GM21717 (cell line): ENCODE measurements around the gene NRF1.

Experiments
- ATAC-seq: cut with Tn5 transposase; IDR thresholded peaks from one replicate; pipeline ENCODE4 v1.9.1; 2021; ENCODE audit warnings: mild to moderate bottlenecking, moderate library complexity; ENCODE audit not compliant: unreplicated experiment

NRF1 gene

DNA sequence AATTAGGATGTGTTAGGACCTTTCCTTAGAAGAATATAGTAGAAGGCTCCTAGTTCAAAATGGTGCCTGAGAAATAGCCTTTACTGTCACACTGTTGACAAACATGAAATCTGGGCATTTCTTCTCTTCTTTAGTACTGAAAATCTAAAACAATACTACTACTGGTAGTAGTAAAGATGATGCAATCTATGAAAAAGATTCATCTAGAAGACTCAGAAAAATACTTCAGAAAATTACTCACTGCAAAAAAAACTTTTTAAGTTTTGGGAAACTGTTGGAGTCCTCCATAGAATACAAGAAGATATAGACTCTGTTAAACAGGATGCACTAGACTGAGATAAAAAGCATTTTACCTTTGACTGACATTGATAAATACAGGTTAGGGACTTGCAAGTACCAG lies 67.1 kb downstream of the NRF1 start:
- ATAC-seq: no peak

DNA sequence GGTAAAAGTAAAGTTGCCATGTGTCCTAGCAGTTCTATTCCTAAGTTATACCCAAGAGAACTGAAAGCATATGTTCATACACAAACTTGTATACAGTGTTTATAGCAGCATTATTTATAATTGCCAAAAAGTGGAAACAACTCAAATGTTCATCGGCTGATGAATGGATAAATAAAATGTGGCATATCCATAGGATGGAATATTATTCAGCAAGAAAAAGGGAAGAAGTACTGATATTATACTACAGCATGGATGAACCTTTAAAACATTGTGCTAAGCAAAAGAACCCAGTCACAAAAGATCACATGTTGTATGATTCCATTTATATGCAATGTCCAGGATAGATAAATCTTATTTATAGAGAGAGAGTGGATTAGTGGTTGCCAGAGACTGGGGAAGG lies 68.9 kb downstream of the NRF1 start:
- ATAC-seq: no peak

DNA sequence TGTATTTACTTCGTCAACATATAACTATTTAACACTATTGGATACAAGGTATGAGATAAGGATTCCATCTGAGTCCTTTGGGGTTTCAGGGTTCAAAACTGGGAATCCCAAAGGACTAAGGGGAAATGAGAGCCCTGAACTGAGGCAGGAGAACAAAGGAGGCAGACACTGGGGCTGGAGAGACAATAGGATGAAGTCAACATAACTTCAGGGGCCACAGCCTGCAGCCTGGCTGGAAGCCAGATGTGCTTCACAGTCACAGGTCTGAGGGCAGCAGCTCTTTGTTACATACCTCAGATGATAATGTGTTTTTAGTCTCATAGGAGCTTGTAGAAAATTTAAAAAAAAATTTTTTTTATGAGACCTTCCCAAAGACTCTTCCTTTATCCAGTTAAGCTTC lies 73.3 kb downstream of the NRF1 start:
- no peak for ATAC-seq

DNA sequence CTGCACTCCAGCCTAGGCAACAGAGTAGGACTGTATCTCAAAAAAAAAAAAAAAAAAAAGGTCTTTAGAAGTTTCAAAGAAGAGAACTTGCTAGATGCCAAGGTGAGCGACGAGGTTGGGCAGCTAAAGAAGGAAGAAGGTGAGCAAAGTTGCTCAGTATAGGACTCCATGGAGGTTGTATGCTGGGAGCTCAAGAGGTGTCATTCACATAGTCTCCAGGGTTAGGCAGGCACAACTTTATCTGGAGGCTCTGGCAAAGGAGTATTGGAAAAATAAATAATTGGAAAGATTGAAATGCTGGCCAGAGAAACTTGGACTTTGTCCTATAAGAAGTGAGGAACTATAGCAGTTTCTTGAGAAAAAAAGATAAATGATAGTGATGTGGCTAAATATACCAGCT lies 74.5 kb downstream of the NRF1 start:
- ATAC-seq: no peak

DNA sequence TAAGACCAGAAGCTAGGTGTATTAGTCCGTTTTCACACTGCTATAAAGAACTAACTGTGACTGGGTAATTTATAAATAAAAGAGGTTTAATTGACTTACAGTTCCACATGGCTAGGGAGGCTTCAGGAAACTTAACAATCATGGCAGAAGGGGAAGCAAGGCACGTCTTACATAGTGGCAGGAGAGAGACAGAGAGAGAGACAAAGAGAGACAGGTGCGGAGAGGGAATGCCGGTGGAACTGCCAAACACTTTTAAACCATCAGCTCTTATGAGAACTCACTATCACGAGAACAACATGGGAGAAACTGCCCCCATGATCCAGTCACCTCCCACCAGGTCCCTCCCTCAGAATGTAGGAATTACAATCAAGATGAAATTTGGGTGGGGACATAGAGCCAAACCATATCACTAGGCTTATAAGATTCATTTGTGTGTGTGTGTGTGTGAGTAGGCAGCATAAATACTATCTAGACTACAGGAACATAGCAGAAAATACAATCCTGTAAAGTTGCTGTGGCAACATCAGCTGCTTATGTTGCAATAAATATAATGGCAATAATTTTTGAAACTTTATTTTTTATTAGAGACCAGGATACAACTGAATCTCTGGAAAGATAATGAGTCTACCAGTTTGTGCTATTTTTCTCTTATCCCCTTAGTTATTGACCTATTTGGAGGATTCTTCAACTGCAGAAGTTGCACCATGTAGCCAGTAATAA lies 77.1 kb downstream of the NRF1 start:
- no peak for ATAC-seq

DNA sequence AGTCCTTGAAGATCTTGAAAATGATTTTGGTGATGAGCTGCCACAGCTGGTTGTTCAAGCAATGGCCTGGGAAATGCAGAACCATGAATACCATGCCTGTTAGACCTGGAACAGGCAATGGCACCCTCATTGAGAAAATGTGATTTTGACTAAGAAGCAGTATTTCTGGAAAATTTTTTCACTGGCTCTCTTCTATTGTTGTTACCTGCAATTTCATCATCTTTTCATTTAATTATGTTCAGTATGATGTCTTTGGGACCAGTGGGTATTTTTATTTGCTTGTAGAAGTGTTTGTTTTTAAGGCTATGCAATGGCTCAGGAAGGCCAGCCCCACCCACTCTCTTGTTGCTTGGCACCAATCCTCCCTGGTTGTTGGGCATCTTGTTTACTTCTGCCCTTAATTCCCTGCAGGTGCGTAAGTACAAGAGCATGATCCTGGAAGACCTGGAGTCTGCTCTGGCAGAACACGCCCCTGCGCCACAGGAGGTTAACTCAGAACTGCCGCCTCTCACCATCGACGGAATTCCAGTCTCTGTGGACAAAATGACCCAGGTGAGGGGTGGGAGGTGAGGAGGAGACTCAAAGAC lies 78.6 kb downstream of the NRF1 start:
- ATAC-seq: no peak

DNA sequence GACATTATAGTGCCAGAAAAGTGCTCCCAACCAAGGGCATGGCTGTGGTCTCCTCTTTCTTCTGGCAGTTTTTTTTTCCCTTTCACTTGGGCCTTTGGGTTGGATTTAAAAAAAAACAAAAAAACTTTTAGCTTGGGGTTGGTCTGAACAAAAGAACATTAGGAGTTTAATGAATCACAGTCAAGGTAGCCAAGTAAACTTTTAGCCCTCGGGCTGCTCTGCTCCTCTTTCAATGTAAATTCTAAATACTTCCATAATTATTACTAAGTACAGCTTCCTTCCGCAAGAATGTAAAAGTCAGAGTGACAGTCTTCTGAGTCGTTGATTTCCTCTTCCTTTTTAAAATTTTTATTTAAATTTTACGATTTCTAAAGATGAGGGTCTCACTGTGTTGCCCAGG lies 79.2 kb downstream of the NRF1 start:
- ATAC-seq: no peak

DNA sequence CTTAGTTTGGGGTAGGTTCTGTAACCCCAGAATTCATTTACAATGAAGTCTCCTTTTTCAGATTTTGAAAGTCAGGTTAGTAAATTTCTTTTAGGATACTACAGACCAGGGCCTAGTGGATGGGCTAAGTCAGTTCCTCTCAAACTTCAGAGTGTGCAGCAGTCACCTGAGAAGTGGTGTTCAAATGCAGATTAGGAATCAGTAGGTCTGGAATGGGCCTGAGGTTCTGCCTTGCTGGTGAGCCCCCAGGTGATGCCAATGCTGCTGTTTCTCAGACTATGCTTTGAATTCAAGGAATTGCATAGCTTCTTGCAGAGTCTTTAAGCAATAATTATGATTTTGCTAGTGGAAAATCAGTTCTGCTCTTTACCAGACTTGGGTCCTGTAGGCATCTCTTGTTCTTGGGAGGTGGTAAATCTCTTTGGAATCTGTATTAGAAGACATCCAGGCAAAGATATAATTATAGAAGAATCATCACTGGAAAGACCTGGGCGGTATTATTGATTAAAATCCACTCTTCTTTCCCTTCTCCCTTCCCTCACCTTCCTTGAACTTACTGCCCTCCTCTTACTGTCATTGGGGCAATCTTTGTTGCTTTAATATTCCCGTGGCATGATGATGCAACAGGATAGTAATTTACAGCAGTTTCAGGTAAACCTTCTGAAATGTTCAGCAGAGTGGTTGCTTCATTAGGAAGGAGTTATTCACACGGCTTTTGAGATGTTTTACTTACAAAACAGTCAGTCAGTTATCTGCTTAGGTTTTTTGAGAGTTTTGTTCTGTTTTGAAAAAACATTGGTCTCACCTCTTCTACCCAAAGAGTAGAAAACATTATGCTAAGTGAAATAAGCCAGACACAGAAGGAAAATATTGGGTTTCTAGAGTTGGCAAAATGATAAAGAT lies 87.2 kb downstream of the NRF1 start:
- no peak for ATAC-seq

DNA sequence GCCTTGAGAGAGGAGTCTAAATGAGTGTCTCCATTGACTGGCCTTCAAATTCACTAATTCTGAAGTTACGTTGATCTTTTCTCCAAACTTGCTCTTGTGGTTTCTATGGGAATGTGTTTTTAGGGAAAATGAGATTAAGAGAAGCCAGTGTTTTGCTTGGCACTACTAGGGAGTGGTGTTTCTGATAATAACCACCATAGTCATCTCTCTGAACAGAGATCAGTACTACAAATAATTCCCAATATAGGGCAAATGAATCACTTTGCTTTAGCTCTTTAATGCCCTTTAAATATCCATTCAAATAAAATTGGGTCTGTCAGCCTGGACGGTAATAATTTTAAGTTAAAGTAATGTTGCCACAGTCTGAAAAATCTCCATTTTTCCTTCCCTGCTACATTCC lies 90.8 kb downstream of the NRF1 start:
- no peak for ATAC-seq

DNA sequence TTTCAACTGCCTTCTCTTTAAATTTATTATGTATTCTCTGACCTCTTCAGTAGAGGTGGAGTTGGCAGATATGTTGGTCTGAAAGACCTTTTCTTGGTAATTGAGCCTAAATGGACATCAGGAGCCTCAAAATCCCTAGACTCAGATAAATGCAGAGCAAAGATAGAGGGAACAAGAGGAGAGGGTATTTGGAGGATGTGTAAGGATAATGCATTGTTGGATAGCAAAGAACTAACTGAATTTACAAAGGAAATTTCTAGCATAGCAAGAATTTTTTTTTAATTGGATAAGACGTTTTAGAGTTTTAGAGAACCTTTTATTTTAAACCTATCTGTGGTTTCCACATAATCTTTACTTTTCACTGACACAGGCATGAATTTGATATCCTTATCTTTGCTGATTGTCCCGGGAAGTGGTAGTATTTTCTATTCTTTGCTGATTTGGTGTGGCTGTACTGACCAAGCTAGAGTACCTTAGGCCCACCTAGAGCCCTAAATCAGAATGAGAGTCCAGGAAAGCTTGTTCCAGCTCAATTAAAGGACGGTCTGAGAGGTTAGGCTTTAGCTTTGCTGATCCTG lies 91.3 kb downstream of the NRF1 start:
- ATAC-seq: no peak

DNA sequence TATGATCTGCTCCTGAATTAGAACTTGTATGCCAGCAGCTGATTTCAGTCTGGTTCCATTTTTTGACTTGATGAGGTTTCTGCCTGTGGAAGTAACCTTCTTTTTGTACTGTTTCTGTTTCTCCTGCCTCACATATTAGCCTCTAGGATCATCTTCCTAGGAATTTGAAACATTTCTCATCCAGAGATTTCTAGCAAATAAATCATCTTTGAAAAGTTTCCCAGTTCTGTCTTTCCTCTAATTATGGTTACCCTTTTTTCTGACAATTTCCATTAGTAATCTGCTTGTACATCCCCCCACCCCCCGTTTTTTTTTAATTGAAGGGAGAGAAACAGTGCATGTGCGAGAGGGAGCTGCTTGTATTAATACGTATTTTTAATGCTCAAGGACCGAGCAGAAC lies 92.2 kb downstream of the NRF1 start:
- ATAC-seq: no peak

DNA sequence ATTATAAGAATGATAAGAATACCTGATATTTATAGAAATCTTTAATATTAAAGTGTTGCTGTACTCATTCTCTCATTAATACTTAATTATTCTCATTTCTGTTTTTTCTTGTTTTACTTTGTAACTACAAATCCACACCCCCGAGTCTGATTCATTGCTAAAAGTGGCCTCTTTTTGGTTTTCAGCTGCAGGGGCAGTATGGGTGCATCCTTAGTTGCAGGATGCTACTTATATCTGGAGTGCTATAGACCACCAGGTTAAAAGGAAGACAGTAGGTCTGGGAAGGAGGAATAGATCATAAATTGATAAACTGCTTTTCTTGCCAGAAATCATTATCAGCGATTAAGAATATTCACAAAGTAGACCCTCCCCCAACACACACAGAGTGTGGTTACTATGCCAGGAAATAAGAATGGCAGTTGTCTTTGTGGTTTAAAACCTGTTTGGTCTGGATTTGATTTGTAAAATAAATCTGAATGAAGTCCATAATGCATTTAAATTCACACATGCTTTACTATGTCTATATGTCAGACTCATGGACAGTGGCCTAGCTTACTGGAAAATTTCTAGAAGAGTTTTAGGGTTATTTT lies 96.5 kb downstream of the NRF1 start:
- ATAC-seq: no peak

DNA sequence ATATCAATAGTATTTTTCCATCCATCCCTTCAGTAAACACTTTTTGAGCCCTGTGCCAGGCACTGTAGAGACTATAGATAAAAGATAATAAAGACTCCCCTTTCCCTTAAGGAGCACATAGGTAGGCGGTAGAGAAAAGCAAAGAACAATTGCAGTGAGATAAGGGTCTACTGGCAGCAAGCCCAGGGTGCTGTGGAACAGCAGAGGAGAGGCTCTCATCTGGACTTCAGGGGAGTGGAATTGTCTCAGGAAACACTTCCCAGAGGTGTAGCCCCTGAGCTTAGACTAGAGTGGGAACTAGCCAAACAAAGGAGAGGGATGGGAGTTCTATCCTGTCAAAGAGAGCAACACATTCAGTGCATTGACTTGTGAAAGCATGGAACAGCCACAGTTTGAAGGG lies 102.0 kb downstream of the NRF1 start:
- ATAC-seq: no peak

DNA sequence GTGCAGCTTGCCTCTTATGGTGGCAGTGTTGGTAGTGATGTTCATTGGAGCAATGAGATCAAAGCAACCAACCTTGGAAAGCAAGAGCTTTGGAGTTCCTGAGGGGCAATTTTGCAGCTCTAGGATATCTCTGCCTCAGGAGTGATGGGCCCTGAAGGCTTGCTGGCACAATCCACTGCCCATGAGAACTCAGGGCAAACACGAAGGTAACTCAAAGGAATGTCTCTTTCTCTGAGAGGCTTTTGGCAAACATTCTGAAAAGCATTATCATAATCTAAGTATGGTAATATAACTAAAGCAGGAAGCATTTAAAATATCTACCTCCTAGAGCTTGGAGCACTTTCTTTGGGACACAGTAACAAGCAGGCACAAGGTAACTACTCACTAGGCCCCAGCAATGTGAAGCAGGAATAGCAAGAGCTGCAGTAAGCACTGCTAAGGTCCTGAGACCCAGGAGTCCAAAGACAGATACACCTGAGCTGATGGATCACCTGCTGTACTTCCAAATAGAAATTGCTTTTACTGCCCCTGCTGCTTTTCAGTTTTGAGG lies 103.1 kb downstream of the NRF1 start:
- ATAC-seq: no peak

DNA sequence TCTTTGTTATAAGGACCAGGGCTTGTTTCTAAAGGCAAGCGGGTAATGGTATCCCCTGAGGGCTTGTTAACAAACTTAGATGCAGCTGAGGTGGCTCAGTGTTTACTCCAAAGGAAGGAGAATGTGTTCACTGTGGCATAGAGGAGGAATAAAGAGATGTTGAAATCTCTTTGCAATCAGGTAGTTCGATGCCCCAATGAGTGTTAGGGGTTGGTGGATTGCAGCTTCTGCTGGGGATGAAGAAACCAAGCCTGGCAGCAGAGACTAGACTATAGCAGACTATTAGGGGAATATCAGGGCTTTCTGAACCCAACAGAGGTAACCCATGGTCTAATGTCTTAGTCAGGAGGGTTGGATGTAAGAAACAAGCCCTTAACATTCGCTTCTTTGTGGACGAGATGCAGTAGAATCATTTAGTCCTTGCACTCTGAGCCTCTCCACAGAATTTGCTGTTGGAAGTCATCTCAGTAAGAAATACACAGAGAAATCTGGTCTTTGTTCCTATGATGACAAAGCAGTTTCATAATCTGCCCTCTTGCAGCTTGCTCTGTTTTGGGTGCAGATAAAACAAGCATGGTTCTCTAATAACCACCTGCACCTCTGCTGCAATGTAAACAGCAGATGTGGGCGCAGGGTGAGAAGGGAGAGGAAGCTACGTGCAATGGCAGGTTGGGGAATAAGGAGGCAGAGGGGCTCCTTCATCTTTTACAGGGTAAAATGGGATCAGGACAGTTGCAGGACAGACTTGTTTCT lies 108.6 kb downstream of the NRF1 start:
- no peak for ATAC-seq

DNA sequence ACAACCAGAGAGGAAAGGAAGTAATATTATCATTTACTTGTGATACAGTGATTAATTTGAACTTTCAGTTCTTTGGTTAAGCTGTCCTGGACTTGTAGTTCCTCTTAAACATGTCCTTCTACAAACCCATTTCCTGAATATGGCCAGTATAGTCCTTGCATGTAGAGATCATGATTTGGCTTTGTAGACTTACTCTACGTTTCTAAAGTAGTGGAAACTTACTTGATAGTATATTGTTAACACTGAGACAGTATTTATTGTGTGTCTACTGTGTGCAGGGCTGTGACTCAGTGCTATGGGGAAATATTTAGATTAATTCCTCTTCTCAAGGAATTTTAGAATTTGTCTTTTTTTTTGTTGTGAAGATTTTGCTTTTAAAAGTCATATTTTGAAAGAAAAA lies 109.5 kb downstream of the NRF1 start:
- ATAC-seq: no peak

DNA sequence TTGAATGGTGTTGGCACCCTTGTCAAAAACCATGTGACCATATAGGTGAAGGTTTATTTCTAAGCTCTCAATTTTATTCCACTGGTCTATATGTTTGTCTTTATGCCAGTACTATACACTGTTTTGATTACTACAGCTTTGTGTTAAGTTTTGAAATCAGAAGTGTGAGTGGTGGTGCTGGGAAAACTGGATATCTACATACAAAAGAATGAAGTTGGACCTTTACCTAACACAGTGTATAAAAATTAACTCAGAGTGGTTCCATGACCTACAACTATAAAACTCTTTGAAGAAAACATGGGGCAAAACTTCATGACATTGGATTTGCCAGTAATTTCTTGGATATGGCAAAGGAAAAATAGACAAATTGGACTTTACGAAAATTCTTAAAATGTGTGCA lies 112.2 kb downstream of the NRF1 start:
- no peak for ATAC-seq

DNA sequence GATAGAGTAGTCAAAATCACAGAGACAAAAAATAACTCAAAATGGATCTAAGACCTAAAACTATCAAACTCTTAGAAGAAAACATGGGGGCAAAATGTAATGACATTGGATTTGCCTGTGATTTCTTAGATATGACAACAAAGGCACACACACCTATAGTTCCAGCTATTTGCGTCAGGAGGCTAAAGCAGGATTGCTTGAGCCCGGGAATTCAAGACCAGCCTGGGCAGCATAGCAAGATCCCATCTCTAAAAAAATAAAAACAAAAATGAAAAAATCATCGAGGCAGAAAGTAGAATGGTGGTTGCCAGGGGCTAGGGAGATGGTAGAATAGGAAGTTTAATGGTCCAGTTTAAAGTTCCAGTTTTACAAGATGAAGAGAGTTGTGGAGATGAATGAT lies 113.3 kb downstream of the NRF1 start:
- no peak for ATAC-seq

DNA sequence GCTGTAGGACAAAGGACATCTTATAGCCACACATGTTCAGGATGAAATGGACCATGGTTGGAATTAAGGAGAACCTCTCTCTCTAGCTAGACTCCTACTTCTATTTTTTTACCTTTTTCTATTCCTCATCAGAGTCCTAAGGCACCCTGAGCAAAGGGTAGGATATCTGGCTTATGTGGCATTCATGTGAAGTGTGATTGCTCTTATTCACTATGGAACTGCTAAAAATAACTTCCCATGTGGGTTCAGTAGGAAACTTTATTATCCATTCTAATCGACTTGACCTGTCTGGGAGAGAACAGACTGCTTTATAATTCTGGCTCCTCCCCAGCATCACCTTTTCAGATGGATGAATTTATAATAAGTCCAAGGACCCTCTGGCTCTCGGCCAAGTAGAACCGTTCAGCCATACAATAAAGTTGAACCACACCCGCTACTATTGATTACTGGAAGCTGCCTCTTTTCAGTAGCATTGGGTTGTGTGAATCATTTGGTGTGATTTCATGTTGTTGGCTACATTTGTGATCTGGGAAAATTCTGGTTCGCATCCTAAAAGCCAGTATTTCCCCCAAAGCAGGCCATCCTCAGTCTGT lies 117.5 kb downstream of the NRF1 start:
- ATAC-seq: no peak

DNA sequence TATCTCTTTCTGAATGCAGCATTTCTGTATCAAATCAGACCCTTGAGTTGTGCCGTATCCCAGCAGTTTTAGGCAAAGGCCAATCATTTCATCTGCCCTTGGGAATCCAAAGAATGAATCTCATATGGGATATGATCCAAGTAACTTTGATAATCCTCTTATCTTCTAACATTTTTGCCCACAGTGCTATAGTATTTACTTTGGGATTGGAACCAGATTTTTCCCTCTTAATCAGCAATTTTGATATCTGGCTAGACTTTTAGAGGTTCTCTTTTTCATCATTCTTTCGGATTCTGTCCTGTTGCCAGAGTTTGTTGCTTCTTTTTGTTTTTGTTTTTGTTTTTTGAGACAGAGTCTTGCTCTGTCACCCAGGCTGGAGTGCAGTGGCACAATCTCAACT lies 118.0 kb downstream of the NRF1 start:
- ATAC-seq: no peak
